Ovary (tissue), 9 donors: Measurements from ENCODE around the gene CHRNE. TPM values are rescaled to one million over a fixed set of nuclear protein-coding genes. Genes with fewer than 3 reads are reported as not detected.

ENCODE experiments used
- DNase-seq, 5 donors: peaks; one replicate each; pipeline ENCODE4 v3.0.0-alpha.2; 2019 to 2020
- H3K27ac ChIP-seq, 2 donors: fragments of 200-600 bp; one replicate each; pipeline versions ENCODE4 v1.5.1 to v1.8.0; 2019 to 2022
- H3K27me3 ChIP-seq: fragments of 200-600 bp; one replicate; pipeline ENCODE4 v1.8.0; 2022
- H3K36me3 ChIP-seq: fragments of 200-600 bp; sonication (generic); one replicate; pipeline ENCODE4 v1.5.1; 2019
- H3K4me1 ChIP-seq: one replicate; pipeline ENCODE4 v1.8.1; 2013; ENCODE audit warnings: mild to moderate bottlenecking, moderate library complexity; ENCODE audit not compliant: insufficient read depth
- H3K4me3 ChIP-seq: fragments of 200-600 bp; sonication (generic); one replicate; pipeline ENCODE4 v1.5.1; 2017
- H3K9me3 ChIP-seq, 2 donors: fragments of 200-600 bp in 1 of 2; sonication (generic) in 1 of 2; one replicate each; pipeline versions ENCODE4 v1.5.1 to v1.8.1; 2013 to 2019; ENCODE audit warnings: mild to moderate bottlenecking in 1 of 2, moderate library complexity in 1 of 2
- EP300 ChIP-seq: sonication (generic); formaldehyde crosslinking; IDR thresholded peaks from one replicate; pipeline ENCODE4 v1.6.1; 2017; ENCODE audit warnings: antibody characterized with exemption
- POLR2A ChIP-seq: fragments of 450-650 bp; IDR thresholded peaks from one replicate; pipeline ENCODE4 v1.6.1; 2017; ENCODE audit warnings: antibody characterized with exemption, mild to moderate bottlenecking, moderate library complexity
- WGBS, 3 donors: extraction: QIAGEN DNeasy Blood & Tissue Kit in 1 of 3; methylation state at CpG; one replicate each; pipeline versions ENCODE4 v1.1.5 to v1.1.7; 2013 to 2017; 5-methylcytosine and 5-hydroxymethylcytosine counted together
- intact Hi-C, 4 donors: fragments of 100-400 bp; cut with DNase I; formaldehyde crosslinking; loops; one replicate each; pipeline versions ENCODE4 v1.11.0 to v1.15.1; 2022 to 2023
- polyA plus RNA-seq, 2 donors: library from polyadenylated mRNA; stranded (reverse); fragments of 200-250 nt in 1 of 2; fragments of 350-450 nt in 1 of 2; fragmentation: Illumina TruSeq in 1 of 2; extraction: RNeasy Lipid Tissue Mini Kit (QIAGEN cat#74804) in 1 of 2; gene quantifications; one replicate each; pipeline ENCODE4 v1.2.3, GENCODE V29; 2013 to 2014
- total RNA-seq, 7 donors: library from RNA; depleted of rRNA in 2 of 7; stranded (reverse); fragments of >200 nt in 2 of 7; fragmentation: NEBNext Ultra II Directional in 3 of 7; extraction: Animal tissue kit (Norgen Biotek cat#: 25700) in 3 of 7; gene quantifications; one replicate each; pipeline versions ENCODE4 v1.1.0 to v1.2.4, GENCODE V29; 2016 to 2023
- TF ChIP-seq, protein P1 (sequence below), 3 donors: fragments of 450-650 bp in 2 of 3; fragments of 200-600 bp in 1 of 3; IDR thresholded peaks; one replicate each; pipeline versions ENCODE4 v1.5.1 to v1.8.0; 2016 to 2022; ENCODE audit warnings: antibody characterized with exemption in 3 of 3, mild to moderate bottlenecking in 1 of 3
- donor health status: DM: no; HTN: no; CAD: no; lungs with moderate emphysema.
- donor health status: DM: no; HTN: no; CAD: no.
- donor health status: Bipolar disorder and iron deficiency.
- donor health status: DM: yes; HTN: yes; CAD: no.
- donor health status: DM: no; HTN: no; CAD: no.
- donor health status: DM: yes; HTN: yes; CAD: no.

Gene CHRNE
- total and polyA plus RNA-seq, 9 donors: 0.34 to 1.4 (median 1.0) TPM

DNA sequence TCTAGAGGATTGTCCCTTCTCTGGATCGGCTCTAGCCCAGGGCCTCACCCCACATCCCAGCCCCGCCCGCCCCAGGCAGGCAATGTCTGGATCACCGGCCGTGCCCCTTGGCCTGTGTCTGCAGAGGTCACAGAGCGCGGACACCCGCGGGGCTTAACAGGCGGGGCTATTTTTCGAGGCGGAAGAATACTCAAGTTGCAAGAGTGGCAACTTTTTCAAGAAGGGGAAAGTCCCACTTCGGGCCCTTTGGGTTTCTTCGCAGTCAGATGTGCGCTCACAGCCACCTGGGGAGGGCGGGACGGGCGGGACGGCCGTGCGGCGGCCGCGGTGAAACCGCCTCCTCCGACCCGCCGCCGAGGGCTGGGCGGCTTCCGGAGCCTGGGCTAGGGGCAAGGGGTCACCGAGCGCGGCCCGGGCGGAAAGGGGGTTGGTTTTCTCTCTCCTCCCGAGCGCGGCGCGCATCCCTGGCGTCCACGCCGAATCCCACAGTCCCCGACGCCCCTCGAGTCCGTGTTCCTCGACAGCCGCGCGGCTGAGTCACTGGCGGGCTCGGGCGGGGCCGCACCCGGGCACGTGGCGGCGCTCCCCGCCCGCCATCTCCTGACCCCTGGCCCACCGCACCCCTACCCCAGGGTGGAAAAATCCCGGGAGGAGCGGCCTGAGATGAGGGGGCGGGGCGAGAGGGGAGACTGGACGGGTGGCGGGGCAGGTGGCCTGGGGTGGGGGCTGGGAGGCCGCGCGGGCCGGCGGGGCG is 46.6 kb upstream of the CHRNE start:
- Histone ChIP-seq H3K9me3 (no peaks in the 10 kb centered on the region), H3K4me1 (peaks cover 2% of the 10 kb centered on the region), H3K36me3 (no peaks in the 10 kb centered on the region), H3K27ac (peak overlapping the region; percentile 82 to 96), H3K4me3 (peak overlapping the region; percentile 100), H3K27me3 (no peaks in the 10 kb centered on the region)
- DNase-seq: peak; percentile 78 to 81 (median 80)
- 0 to 1% (median 1%) methylated on average over 24 to 75 of the region's 75 CpGs for WGBS, 3 donors
- intact Hi-C loops: no loop called here
- TF ChIP-seq POLR2A (no peak), EP300 (no peak)
- TF ChIP-seq, protein P1, sequence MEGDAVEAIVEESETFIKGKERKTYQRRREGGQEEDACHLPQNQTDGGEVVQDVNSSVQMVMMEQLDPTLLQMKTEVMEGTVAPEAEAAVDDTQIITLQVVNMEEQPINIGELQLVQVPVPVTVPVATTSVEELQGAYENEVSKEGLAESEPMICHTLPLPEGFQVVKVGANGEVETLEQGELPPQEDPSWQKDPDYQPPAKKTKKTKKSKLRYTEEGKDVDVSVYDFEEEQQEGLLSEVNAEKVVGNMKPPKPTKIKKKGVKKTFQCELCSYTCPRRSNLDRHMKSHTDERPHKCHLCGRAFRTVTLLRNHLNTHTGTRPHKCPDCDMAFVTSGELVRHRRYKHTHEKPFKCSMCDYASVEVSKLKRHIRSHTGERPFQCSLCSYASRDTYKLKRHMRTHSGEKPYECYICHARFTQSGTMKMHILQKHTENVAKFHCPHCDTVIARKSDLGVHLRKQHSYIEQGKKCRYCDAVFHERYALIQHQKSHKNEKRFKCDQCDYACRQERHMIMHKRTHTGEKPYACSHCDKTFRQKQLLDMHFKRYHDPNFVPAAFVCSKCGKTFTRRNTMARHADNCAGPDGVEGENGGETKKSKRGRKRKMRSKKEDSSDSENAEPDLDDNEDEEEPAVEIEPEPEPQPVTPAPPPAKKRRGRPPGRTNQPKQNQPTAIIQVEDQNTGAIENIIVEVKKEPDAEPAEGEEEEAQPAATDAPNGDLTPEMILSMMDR (IDR thresholded peaks at IDR 0.05): no peak

DNA sequence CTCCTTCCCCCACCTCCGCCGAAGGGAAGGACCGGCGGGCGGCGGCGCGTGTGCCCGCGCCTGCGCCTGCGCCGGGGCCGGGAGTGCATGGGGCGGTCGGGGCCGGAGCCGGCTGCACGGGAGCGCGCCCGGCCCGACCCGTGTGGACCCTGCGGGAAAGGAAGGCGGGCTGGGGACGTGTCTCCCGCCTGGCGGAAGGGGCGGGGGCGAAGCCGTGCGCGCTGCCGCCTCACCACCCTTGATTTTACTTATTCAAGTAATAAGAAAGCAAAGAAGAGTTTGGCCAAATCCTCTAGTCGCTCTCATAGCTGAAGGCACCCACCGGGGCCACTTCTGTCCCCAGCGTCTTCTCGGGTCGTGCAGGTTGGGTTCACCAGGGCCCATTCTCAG is 46.0 kb upstream of the CHRNE start:
- Histone ChIP-seq H3K36me3 (no peaks in the 10 kb centered on the region), H3K27me3 (no peaks in the 10 kb centered on the region), H3K4me3 (peak overlapping the region; percentile 100), H3K4me1 (peaks cover 2% of the 10 kb centered on the region), H3K27ac (peak overlapping the region; percentile 82 to 96), H3K9me3 (no peaks in the 10 kb centered on the region)
- 0 to 1% (median 0%) methylated on average over 40 of the region's 40 CpGs for whole genome bisulfite sequencing, 3 donors
- TF ChIP-seq, protein P1 (IDR thresholded peaks at IDR 0.05): no peak
- no peak for TF ChIP-seq EP300
- TF ChIP-seq POLR2A: no peak
- peak; percentile 81 to 90 (median 82) for DNase-seq
- intact Hi-C loops: no loop called here

DNA sequence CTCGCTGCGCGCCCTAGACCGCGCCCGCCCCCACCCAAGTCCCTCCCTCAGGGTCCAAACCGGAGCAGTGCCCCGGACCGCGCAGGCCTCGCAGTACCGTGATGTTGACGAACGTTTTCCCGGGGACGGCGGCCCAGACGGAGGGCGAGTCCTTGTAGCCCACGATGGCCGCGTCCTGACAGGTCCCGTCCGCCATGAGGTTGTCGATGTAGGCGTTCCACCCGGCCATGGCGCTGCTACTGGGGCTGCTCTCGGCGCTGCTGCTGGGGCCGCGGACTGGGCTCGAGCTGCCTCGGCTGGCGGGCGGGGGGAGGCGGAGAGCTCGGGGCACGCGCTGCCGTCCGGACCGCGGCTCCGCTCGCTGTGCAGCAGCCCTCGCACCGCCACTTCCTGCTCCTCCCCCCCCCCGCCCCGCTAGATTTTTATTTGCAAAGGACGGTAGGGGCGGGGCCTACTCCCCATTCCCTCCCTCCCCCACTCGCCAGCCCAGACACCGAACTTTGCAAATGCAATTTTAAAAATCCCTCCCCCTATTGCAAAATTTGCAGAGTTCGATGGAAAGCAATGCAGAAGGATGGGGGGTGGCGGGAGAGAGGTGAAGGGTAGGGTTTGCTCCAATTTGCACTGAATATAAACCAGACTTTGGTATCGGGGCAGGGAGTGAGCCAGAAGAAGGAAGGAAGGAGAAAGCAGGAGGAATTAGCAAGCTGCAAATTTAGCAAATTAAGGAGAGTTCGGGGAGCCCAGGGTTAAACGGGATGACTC is 45.5 kb upstream of the CHRNE start, which contains the start of gene PFN1:
Gene PFN1 (minus strand): TSS at position 365 of the 765 bp plus-strand sequence. CDS start 136 bp downstream, at position 229.
- no peaks in the 10 kb centered on the region for H3K36me3 ChIP-seq
- 0 to 1% (median 0%) methylated on average over 31 to 59 of the region's 59 CpGs for WGBS, 3 donors
- no peaks in the 10 kb centered on the region for H3K9me3 ChIP-seq
- H3K27me3 ChIP-seq: no peaks in the 10 kb centered on the region
- intact Hi-C loops: no loop called here
- H3K4me1 ChIP-seq: peaks cover 2% of the 10 kb centered on the region
- H3K27ac ChIP-seq: peak within 1 kb of the TSS; percentile 82 to 96
- peak; percentile 87 to 94 (median 89) for DNase-seq
- peak; percentile 61 for TF ChIP-seq POLR2A
- TF ChIP-seq, protein P1 (IDR thresholded peaks at IDR 0.05): peak in 1 of 3 donors; percentile 9
- no peak for TF ChIP-seq EP300
- peak within 1 kb of the TSS; percentile 100 for H3K4me3 ChIP-seq

DNA sequence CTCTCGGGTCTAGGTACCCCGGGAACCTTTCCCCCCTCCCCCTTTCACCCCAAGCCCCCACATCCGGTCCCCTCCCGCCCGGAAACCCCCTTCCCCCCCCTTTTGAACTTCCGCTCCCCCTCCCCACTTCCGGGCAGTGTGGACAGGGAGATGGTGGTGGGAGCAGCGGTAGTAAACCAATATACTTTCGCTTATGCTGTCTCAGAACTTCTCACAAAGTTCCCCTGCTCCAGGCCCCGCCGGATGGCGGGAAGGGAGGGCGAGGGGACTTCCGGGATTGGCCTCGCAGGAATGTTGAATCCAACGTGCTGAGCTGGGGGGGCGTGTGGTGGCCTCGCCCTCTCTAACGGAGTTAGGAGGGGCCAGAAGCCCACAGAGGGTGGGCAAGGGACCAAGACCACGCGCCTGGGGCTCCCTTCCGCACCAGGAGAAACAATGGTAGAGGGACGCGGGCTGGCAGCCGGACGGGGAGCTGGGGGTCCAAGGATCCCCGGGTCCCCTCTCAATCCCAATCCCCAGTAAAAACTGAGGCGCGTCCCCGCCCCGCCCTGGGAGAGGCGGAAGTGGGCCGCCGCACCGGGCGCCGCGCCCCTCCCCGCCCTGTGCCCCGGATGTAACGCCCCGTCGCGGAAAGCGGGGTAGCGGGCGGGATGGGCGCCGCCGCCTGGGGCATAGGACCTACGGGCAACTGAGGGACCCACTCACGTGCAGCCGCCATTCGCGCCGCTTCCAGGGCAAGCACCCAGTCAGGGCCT is 44.7 kb upstream of the CHRNE start:
- peak; percentile 59 to 78 (median 69) for DNase-seq
- Histone ChIP-seq H3K4me1 (peaks cover 2% of the 10 kb centered on the region), H3K36me3 (no peaks in the 10 kb centered on the region), H3K4me3 (peak overlapping the region; percentile 100), H3K9me3 (no peaks in the 10 kb centered on the region), H3K27me3 (no peaks in the 10 kb centered on the region), H3K27ac (peak overlapping the region; percentile 78 to 88)
- intact Hi-C loops: no loop called here
- TF ChIP-seq, protein P1 (IDR thresholded peaks at IDR 0.05): no peak
- TF ChIP-seq POLR2A: no peak
- TF ChIP-seq EP300: no peak
- WGBS, 3 donors: 0 to 1% (median 0%) methylated on average over 55 to 56 of the region's 56 CpGs
